Tibial artery (tissue), 4 donors: ENCODE results near the gene CCNB2.

Experiments used
- DNase-seq, 2 donors: peaks; one replicate each; pipeline ENCODE4 v3.0.0-alpha.2; 2019
- H3K27ac ChIP-seq, 2 donors: fragments of 200-600 bp; sonication (generic) in 1 of 2; 1 replicate in 1 of 2; 2 replicates in 1 of 2; pipeline ENCODE4 v1.5.1; 2018 to 2019; ENCODE audit warnings: mild to moderate bottlenecking in 1 of 2
- H3K27me3 ChIP-seq, 2 donors: fragments of 200-600 bp; sonication (generic) in 1 of 2; one replicate each; pipeline versions ENCODE4 v1.5.1 to v1.6.0; 2016 to 2019
- H3K36me3 ChIP-seq, 3 donors: fragments of 200-600 bp; sonication (generic) in 2 of 3; one replicate each; pipeline ENCODE4 v1.5.1; 2016 to 2019; ENCODE audit warnings: mild to moderate bottlenecking in 2 of 3
- H3K4me1 ChIP-seq, 4 donors: fragments of 200-600 bp; sonication (generic) in 2 of 4; 1 replicate in 3 of 4; 2 replicates in 1 of 4; pipeline ENCODE4 v1.5.1; 2016 to 2019
- H3K4me3 ChIP-seq, 2 donors: fragments of 200-600 bp; sonication (generic) in 1 of 2; 1 replicate in 1 of 2; 2 replicates in 1 of 2; pipeline ENCODE4 v1.5.1; 2018 to 2019; ENCODE audit warnings: mild to moderate bottlenecking in 2 of 2
- H3K9me3 ChIP-seq, 3 donors: fragments of 200-600 bp; sonication (generic) in 1 of 3; one replicate each; pipeline ENCODE4 v1.5.1; 2016 to 2019
- intact Hi-C: fragments of 100-400 bp; cut with DNase I; formaldehyde crosslinking; loops from one replicate; pipeline ENCODE4 v1.15.0; 2023; ENCODE audit warnings: low total_unique reads
- TF ChIP-seq, protein P1 (sequence below), 2 experiments: fragments of 200-600 bp in 1 of 2; fragments of 450-650 bp in 1 of 2; IDR thresholded peaks; one replicate each; pipeline ENCODE4 v1.5.1; 2017 to 2019; ENCODE audit warnings: antibody characterized with exemption in 2 of 2, mild to moderate bottlenecking in 1 of 2, moderate library complexity in 1 of 2

The CCNB2 gene

DNA sequence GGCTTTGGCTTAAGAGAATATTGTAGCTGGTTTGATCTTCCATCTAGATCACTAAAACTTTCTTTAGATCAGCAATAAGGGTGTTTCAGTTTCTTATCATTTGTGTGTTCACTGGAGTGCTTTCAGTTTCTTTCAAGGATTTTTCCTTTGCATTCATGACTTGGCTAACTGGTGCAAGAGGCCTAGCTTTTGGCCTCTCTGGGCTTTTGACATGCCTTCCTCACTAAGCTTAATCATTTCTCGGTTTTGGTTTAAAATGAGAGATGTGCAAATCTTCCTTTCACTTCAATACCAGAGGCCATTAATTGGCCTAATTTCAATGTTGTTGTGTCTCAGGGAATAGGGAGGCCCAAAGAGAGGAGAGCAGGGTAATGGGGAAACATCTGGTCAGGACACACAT lies 30.3 kb upstream of the CCNB2 start:
- no peak for DNase-seq
- H3K27ac ChIP-seq = no peak overlapping the region
- intact Hi-C loops = no loop called here
- no peaks in the 10 kb centered on the region for H3K9me3 ChIP-seq
- peaks cover 26 to 52% (median 50%) of the 10 kb centered on the region in 3 donors for H3K36me3 ChIP-seq
- TF ChIP-seq, protein P1, sequence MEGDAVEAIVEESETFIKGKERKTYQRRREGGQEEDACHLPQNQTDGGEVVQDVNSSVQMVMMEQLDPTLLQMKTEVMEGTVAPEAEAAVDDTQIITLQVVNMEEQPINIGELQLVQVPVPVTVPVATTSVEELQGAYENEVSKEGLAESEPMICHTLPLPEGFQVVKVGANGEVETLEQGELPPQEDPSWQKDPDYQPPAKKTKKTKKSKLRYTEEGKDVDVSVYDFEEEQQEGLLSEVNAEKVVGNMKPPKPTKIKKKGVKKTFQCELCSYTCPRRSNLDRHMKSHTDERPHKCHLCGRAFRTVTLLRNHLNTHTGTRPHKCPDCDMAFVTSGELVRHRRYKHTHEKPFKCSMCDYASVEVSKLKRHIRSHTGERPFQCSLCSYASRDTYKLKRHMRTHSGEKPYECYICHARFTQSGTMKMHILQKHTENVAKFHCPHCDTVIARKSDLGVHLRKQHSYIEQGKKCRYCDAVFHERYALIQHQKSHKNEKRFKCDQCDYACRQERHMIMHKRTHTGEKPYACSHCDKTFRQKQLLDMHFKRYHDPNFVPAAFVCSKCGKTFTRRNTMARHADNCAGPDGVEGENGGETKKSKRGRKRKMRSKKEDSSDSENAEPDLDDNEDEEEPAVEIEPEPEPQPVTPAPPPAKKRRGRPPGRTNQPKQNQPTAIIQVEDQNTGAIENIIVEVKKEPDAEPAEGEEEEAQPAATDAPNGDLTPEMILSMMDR (IDR thresholded peaks at IDR 0.05) = no peak
- H3K4me1 ChIP-seq = no peaks in the 10 kb centered on the region
- no peak overlapping the region for H3K4me3 ChIP-seq
- H3K27me3 ChIP-seq = no peaks in the 10 kb centered on the region

DNA sequence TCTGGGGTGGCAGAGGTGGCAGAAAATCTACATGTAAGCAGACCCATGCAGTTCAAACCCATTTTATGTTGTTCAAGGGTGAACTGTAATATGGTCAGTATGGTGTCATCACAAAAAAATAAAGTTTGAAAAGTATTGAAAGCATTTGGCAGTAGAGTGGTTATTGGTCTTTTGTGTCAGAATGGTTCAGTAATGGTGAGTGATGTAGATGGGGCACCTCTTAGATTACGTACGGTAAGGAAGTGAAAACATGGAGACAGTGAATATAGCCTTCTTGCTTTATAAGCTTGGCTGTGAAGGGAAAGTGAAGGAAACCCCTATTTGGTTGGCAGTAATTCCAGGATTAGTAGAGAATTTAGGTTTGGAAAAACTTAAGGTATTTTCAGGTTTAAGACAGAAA lies 17.2 kb upstream of the CCNB2 start:
- H3K27me3 ChIP-seq = no peaks in the 10 kb centered on the region
- no peaks in the 10 kb centered on the region for H3K9me3 ChIP-seq
- H3K4me3 ChIP-seq = no peak overlapping the region
- intact Hi-C loops = no loop called here
- H3K4me1 ChIP-seq = no peaks in the 10 kb centered on the region
- peaks cover 45 to 84% (median 62%) of the 10 kb centered on the region in 3 donors for H3K36me3 ChIP-seq
- H3K27ac ChIP-seq = no peak overlapping the region
- no peak for DNase-seq
- TF ChIP-seq, protein P1 (IDR thresholded peaks at IDR 0.05) = no peak

DNA sequence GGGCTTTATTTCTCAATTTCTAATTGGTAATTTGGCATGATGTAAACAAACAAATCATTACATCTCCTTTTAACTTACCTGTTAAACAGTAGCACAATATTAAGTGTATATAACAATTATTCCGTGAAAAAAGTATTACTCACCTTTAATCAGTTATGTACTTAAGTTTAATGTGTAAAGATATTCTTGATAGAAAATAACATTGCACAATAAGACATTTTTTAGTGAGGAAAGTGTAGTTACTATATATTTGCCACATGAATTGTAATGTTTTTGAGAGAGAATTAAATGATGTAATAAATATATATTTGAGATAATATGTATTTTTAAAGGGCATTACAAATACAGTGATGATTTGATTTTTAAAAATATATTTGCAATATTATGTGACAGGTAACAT lies 10.9 kb upstream of the CCNB2 start:
- TF ChIP-seq, protein P1 (IDR thresholded peaks at IDR 0.05) = no peak
- Histone ChIP-seq H3K9me3 (no peaks in the 10 kb centered on the region), H3K36me3 (peaks cover 38 to 84% (median 71%) of the 10 kb centered on the region in 3 donors), H3K27me3 (no peaks in the 10 kb centered on the region), H3K4me3 (no peak overlapping the region), H3K4me1 (no peaks in the 10 kb centered on the region), H3K27ac (no peak overlapping the region)
- intact Hi-C loops = no loop called here
- DNase-seq = no peak

DNA sequence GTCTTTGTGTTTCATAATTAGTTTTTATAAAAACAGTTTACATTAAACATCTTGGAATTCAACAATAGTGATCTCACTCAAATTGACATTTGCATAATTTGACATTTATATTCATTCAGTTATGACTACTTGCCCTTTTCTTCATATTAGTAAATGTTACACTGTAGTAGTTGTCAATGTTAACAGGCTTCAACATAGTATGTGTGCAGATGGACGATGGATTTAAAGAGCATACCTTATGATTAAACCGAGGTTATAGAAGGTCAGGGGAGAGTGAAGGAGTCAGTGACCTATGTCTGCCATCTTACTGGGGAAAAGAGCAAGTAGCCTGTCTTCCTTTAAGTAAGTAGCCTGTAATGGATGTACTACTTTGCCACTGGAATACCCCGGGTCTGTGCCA lies 8.5 kb upstream of the CCNB2 start:
- TF ChIP-seq, protein P1 (IDR thresholded peaks at IDR 0.05) = no peak
- peaks cover 24 to 67% (median 56%) of the 10 kb centered on the region in 3 donors for H3K36me3 ChIP-seq
- H3K27me3 ChIP-seq = no peaks in the 10 kb centered on the region
- no peak overlapping the region for H3K4me3 ChIP-seq
- H3K27ac ChIP-seq = no peak overlapping the region
- intact Hi-C loops = no loop called here
- no peaks in the 10 kb centered on the region for H3K4me1 ChIP-seq
- no peaks in the 10 kb centered on the region for H3K9me3 ChIP-seq
- no peak for DNase-seq

DNA sequence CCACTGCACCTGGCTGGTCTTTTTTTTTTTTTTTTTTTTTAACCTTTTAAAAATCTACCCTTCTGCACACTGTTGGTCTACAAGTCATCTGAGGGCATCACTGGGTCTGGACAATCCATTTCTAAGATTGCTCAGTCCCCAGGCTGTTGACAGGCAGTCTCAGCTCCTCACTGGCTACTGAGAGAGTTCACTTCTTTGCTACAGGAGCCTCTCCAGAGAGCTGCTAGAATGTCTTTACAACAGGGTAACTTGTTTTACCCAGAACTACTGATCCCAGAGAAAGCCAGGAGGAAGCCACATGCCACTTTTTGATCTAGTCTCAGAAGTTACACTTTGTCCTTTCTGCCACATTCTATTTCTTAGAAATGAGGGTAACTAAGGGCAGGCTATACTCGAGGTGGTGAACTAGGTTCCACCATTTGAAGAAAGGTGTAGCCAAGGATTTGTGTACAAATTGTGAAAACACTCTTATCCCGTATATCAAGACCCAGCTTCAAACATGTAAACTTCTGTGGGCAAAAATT lies 5.7 kb upstream of the CCNB2 start:
- Histone ChIP-seq H3K9me3 (no peaks in the 10 kb centered on the region), H3K4me1 (peaks cover 0 to 3% (median 2%) of the 10 kb centered on the region in 4 donors)

More for the DNA sequence above, 5.7 kb upstream of the CCNB2 start:
- peaks cover 5 to 46% (median 41%) of the 10 kb centered on the region in 3 donors for H3K36me3 ChIP-seq
- H3K27me3 ChIP-seq = no peaks in the 10 kb centered on the region
- no peak for DNase-seq
- H3K4me3 ChIP-seq = no peak overlapping the region
- TF ChIP-seq, protein P1 (IDR thresholded peaks at IDR 0.05) = no peak
- intact Hi-C loops = no loop called here
- H3K27ac ChIP-seq = no peak overlapping the region
